Panc1 (cell line): ENCODE results near the gene NBEAL2. TPM values are rescaled to one million over a fixed set of nuclear protein-coding genes. Genes with fewer than 3 reads are reported as not detected.

Source experiments
- ATAC-seq: fragments of 200-7000 bp; cut with Tn5 transposase; 2 replicates; pipeline ENCODE4 v1.9.1; 2020; ENCODE audit warnings: mild to moderate bottlenecking, moderate library complexity
- BruUV-seq: library from RNA; stranded (reverse); fragments of 400-500 nt; replicated peaks from 2 replicates; lab custom pipeline; 2021; lab: Mats Ljungman, UMichigan
- CTCF ChIA-PET: fragments of 300-600 bp; sonication (Branson Sonifier 250); formaldehyde crosslinking; loops from one replicate; lab custom pipeline; 2022; ENCODE audit warnings: antibody characterized with exemption; lab: Charles Lee
- POLR2A ChIA-PET: fragments of 300-600 bp; sonication (Branson Sonifier 250); formaldehyde crosslinking; loops from one replicate; lab custom pipeline; 2022; ENCODE audit warnings: antibody characterized with exemption; lab: Charles Lee
- DNase-seq: peaks from one replicate; pipeline ENCODE4 v3.0.0-alpha.2; 2010; ENCODE audit warnings: low read depth, low spot score
- H3K27ac ChIP-seq: 2 replicates; pipeline ENCODE4 v1.5.1; 2011; ENCODE audit warnings: mild to moderate bottlenecking, low read length, inconsistent platforms
- H3K27me3 ChIP-seq: fragments of 200-500 bp; sonication (Bioruptor generic); 2 replicates; pipeline ENCODE4 v1.6.0; 2014; ENCODE audit warnings: low read length, inconsistent platforms; ENCODE audit not compliant: control insufficient read depth, insufficient read depth
- H3K36me3 ChIP-seq: fragments of 200-500 bp; sonication (Bioruptor generic); 2 replicates; pipeline ENCODE4 v1.5.1; 2014; ENCODE audit warnings: inconsistent platforms, mild to moderate bottlenecking, low read length, moderate library complexity; ENCODE audit not compliant: control insufficient read depth, insufficient read depth
- H3K4me1 ChIP-seq: 2 replicates; pipeline ENCODE4 v1.5.1; 2011; ENCODE audit warnings: inconsistent platforms, mild to moderate bottlenecking, low read length, moderate library complexity; ENCODE audit not compliant: control insufficient read depth, insufficient read depth
- H3K4me3 ChIP-seq, 2 experiments: 2 replicates each; pipeline ENCODE4 v1.5.1; 2011 to 2012; ENCODE audit warnings: low read depth in 2 of 2, low read length in 2 of 2, mild to moderate bottlenecking in 2 of 2, inconsistent platforms in 1 of 2, moderate library complexity in 1 of 2
- H3K9me3 ChIP-seq: fragments of 200-500 bp; sonication (Bioruptor generic); 2 replicates; pipeline ENCODE4 v1.5.1; 2014; ENCODE audit warnings: low read depth, mild to moderate bottlenecking, inconsistent platforms, low read length, moderate library complexity; ENCODE audit not compliant: control insufficient read depth, insufficient read depth
- POLR2AphosphoS5 ChIP-seq: IDR thresholded peaks from 2 replicates; pipeline ENCODE4 v1.6.1; 2012; ENCODE audit warnings: mild to moderate bottlenecking, low read depth, low read length, moderate library complexity
- REST ChIP-seq, 2 experiments: IDR thresholded peaks; 2 replicates each; pipeline ENCODE4 v1.6.1; 2011 to 2012; ENCODE audit warnings: low read depth in 2 of 2, control low read depth in 1 of 2, low read length in 1 of 2, mild to moderate bottlenecking in 1 of 2, moderate library complexity in 1 of 2; ENCODE audit not compliant: insufficient read depth in 1 of 2
- SIN3A ChIP-seq: IDR thresholded peaks from 2 replicates; pipeline ENCODE4 v1.6.1; 2012; ENCODE audit warnings: low read depth, mild to moderate bottlenecking, low read length, moderate library complexity, borderline replicate concordance; ENCODE audit not compliant: insufficient read depth
- TCF7L2 ChIP-seq: IDR thresholded peaks from 2 replicates; pipeline ENCODE4 v1.6.1; 2011; ENCODE audit warnings: mild to moderate bottlenecking, low read depth, low read length, inconsistent platforms
- in situ Hi-C: cut with HindIII; loops from 2 replicates; pipeline ENCODE4 v1.10.0; 2016; ENCODE audit warnings: low sequenced_read_pairs, low pct_unique_long_range_greater_than_20kb
- intact Hi-C: fragments of 100-400 bp; cut with micrococcal nuclease; formaldehyde crosslinking; loops from one replicate; pipeline ENCODE4 v1.10.0; 2022; ENCODE audit not compliant: unreplicated experiment
- total RNA-seq: library from RNA; stranded (reverse); gene quantifications from one replicate; pipeline ENCODE4 v1.2.1, GENCODE V29; 2021; ENCODE audit not compliant: unreplicated experiment
- TF ChIP-seq, protein P1 (sequence below): fragments of 450-650 bp; IDR thresholded peaks from 2 replicates; pipeline ENCODE4 v1.5.1; 2017; ENCODE audit warnings: mild to moderate bottlenecking

Gene NBEAL2
- total RNA-seq, 1 experiment from 2014 or later: 38.8 TPM

GRCh38 chr3:47007482-47008233 lies 28.2 kb downstream of the NBEAL2 start:
- Histone ChIP-seq H3K4me3 (no peak overlapping the region), H3K27me3 (no peaks in the 10 kb centered on the region), H3K4me1 (no peaks in the 10 kb centered on the region), H3K36me3 (0 out of 2 replicates have a peak, but pooled peaks cover 2% of the 10 kb centered on the region), H3K27ac (no peak overlapping the region), H3K9me3 (no peaks in the 10 kb centered on the region)
- POLR2A ChIA-PET: no interaction called here
- CTCF ChIA-PET: no interaction called here
- TF ChIP-seq, protein P1, sequence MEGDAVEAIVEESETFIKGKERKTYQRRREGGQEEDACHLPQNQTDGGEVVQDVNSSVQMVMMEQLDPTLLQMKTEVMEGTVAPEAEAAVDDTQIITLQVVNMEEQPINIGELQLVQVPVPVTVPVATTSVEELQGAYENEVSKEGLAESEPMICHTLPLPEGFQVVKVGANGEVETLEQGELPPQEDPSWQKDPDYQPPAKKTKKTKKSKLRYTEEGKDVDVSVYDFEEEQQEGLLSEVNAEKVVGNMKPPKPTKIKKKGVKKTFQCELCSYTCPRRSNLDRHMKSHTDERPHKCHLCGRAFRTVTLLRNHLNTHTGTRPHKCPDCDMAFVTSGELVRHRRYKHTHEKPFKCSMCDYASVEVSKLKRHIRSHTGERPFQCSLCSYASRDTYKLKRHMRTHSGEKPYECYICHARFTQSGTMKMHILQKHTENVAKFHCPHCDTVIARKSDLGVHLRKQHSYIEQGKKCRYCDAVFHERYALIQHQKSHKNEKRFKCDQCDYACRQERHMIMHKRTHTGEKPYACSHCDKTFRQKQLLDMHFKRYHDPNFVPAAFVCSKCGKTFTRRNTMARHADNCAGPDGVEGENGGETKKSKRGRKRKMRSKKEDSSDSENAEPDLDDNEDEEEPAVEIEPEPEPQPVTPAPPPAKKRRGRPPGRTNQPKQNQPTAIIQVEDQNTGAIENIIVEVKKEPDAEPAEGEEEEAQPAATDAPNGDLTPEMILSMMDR: no peak
- no peak for TF ChIP-seq TCF7L2
- TF ChIP-seq REST (IDR thresholded peaks at IDR 0.05; ENCODE audit: insufficient read depth in 1 of 2, low read depth in 2 of 2, low read length in 1 of 2): no peak
- intact Hi-C loops (no loop called here), in situ Hi-C loops (no loop called here)
- no TSS peak for BruUV-seq
- ATAC-seq (peak; percentile 23; the same call in 1 of the 2 replicates), DNase-seq (no peak)

DNA sequence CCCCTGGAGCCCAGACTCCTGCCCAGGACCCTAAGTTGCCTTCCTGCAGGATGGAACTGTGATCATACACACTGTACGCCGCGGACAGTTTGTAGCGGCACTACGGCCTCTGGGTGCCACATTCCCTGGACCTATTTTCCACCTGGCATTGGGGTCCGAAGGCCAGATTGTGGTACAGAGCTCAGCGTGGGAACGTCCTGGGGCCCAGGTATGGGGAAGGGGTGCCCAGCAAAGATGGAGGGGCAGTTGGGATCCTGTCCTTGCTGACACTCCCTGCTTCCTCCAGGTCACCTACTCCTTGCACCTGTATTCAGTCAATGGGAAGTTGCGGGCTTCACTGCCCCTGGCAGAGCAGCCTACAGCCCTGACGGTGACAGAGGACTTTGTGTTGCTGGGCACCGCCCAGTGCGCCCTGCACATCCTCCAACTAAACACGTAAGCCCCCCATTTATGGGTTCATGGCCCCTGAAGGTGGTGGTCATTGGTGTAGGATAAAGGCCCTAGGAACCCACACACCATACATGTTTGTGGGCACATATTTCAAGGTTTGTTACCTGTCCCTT lies 28.8 kb downstream of the NBEAL2 start:
- no peak for DNase-seq
- no peak for TF ChIP-seq TCF7L2
- no peak for TF ChIP-seq POLR2AphosphoS5
- TF ChIP-seq REST (IDR thresholded peaks at IDR 0.05; ENCODE audit: insufficient read depth in 1 of 2, low read depth in 2 of 2, low read length in 1 of 2): no peak
- no peak for TF ChIP-seq SIN3A
- TF ChIP-seq, protein P1: no peak
- intact Hi-C loops (no loop called here), in situ Hi-C loops (no loop called here)
- Histone ChIP-seq H3K9me3 (no peaks in the 10 kb centered on the region), H3K36me3 (0 out of 2 replicates have a peak, but pooled peaks cover 2% of the 10 kb centered on the region), H3K27me3 (no peaks in the 10 kb centered on the region), H3K27ac (no peak overlapping the region), H3K4me3 (no peak overlapping the region), H3K4me1 (no peaks in the 10 kb centered on the region)
- ChIA-PET POLR2A (no interaction called here), CTCF (no interaction called here)
- BruUV-seq: no TSS peak
- ATAC-seq: no peak
